RPMI7951 (cell line): ENCODE measurements around the gene SEC11A. TPM values are rescaled to one million over a fixed set of nuclear protein-coding genes. Genes with fewer than 3 reads are reported as not detected.
"Not testable (repeated sequence)": the region's sequence is repeated elsewhere in the genome, so short reads cannot be mapped to it uniquely, and the experiment has no call there.

Source experiments
- DNase-seq: peaks from one replicate; pipeline ENCODE4 v3.0.0-alpha.2; 2012; ENCODE audit warnings: low read depth
- total RNA-seq: library from RNA; depleted of rRNA; stranded (reverse); fragments of >200 nt; shearing (Covaris generic); gene quantifications from 2 replicates; pipeline ENCODE4 v1.2.3, GENCODE V29; 2014

Gene SEC11A
- total RNA-seq, 1 experiment from 2014 or later = 257 TPM

DNA sequence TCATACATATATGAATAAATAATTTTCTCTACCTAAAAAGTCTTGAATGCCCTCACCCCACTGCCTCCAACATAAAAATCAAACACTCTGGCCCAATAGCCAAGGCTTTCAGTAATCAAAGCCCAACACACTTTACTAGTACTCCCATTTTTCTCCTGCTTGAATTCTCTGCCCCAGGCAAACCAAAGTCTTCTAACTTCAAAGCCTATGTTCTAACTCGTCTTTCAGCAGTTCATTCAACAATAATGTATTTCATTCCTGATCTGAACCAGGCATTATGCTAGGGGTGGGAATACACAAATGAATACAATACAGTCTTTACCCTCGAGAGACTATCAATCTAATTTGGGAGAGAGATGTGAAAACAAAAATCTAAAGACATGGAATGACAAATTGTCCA is 21.1 kb upstream of the SEC11A start:
- peak; percentile 25 for DNase-seq

DNA sequence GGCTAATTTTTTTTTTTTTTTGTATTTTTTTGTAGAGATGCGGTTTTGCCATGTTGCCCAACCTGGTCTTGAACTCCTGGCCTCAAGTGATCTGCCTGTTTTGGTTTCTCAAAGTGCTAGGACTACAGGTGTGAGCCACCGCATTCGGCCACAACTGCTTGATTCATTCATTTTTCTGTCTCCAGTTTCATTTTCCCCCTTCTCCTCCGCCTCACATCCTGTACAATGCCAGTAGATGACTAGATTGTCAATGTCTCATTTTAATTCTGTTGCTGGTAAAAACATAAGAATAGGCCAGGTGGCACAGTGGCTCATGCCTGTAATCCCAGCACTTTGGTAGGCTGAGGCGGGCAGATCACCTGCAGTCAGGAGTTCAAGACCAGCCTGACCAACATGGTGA is 20.4 kb upstream of the SEC11A start:
- no peak for DNase-seq

DNA sequence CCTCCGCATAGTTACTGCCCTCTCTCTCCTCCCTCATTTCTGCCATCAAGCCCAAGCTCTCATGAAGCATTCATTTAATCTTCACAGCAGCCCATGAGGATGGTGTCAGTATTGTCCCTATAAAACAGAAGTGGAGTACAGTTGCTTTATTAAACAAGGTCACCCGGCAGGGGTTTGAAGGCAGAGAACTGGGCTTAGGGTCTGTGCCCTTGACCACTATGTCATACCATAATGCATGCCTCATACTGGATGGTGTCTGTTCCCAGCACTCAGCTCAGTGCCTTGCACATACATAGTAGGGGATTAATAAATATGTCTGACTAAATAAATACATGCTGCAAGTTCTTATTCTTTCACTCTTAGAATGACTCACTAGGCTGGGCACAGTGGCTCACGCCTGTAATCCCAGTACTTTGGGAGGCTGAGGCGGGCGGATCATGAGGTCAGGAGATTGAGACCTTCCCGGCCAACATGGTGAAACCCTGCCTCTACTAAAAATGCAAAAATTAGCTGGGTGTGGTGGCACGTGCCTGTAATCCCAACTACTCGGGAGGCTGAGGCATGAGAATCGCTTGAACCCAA is 19.6 kb upstream of the SEC11A start:
- DNase-seq = not testable (repeated sequence)

DNA sequence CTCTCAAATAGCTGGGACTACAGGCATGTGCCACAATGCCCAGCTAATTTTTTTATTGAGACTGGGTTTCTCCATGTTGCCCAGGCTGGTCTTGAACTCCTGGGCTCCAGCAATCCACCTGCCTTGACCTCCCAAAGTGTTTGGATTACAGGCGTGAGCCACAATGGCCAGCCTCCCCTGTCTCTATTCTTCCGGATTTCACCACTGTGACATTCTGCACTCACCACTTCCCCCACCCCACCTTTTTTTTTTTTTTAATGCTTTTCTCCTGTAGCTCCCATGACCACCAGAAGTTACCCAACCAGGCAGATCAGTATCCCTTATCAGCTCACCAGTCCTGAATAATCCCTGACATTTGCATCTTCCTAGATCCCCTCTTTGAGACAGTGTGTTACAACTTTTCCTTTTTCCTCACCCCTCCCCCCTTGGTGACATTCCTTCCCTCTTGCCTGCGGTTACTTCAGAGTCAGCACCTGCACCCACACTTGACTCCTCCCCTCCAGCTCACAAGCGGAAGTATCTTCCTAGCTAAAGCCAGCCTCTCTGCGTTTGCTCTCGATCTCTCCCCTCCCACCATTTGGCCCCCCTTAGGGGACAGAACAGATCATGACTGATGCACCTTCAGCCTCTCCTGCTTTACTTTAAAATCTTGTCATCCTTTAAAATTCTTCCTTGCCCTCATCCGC is 19.0 kb upstream of the SEC11A start:
- DNase-seq = peak; percentile 40

DNA sequence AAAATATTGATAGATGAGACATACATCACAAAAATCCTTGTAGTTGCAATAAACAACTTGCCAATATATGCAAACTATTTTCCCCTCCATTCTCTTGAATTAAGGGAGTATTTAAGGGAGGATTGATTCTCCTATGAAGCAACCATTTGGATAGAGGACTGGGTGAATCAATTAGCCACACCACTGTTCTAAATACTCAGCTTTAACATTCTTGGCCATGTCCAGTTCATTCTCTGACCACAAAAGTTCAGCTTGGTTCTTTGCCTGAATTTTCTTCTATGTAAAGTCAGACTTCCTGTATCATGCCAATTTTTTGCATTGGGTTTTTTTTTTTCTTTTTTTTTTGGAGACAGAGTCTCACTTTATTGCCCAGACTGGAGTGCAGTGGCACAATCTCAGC is 15.8 kb upstream of the SEC11A start:
- DNase-seq = peak; percentile 64

DNA sequence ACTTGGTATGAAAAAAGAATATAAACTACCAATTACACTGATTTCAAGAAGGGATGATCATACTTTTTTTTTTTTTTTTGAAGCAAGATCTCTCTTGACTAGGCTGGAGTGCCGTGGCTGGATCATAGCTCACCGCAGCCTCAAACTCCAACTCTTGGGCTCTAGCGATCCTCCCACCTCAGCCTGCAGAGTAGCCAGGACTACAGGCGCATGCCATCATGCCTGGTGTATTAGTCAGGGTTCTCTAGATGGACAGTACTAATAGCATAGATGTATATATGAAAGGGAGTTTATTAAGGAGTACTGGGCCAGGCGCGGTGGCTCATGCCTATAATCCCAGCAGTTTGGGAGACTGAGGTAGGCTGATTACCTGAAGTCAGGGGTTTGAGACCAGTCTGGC is 11.5 kb upstream of the SEC11A start:
- no peak for DNase-seq

DNA sequence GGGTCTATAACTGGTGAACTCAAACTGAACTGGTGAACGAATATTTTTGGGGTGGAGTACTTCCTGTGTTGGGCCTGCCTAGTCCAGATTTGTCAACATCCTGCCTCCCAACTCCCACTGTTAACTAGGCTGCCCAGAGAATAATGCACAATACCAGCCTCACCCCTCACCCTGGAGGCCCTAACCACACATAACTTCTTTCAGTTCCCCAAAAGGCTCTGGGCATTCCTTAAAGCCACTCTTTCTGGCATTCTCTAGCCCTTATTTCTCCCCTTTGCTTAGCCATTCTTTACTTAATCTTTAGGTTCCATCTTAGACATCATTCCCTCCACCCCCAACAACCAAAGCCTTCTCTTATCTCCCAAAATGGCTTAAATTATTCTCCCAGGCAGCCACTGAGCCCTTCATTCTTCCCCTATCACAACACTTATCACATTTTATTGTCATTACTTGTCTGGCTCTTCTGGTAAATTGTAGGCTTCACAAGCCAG is 9.1 kb upstream of the SEC11A start:
- DNase-seq = peak; percentile 37

DNA sequence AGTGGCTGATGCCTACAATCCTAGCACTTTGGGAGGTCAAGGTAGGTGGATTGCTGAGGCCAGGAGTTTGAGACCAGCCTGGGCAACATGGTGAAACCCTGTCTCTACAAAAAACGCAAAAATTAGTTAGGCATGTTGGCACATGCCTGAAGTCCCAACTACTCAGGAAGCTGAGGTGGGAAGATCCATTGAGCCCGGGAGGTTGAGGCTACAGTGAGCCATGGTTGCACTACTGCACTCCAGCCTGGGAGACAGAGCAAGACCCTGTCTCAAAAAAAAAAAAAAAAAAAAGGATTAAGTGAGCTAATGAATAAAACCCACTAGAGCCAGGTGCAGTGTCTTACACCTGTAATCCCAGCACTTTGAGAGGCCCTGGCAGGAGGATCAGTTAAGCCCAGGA is 6.7 kb upstream of the SEC11A start:
- no peak for DNase-seq

DNA sequence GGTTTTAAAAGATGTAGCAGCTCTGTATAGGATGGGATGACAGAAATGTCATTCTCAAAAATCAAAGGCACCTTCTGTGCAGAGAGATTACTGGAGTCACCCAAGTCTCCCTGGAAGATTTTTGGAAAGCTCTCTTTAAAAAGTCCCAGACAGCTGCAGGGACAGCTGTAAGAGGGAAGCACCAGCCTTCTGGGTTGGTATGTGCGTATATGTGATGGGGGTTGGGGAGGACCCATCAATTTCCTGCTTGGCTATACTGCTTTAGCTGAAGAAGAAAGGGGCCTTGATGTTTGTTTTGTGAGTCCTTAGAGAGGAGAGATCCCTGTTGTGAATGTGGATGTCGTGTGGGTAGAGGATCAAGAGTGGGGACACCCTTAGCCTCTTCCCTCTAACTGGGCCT is 5.4 kb upstream of the SEC11A start:
- no peak for DNase-seq

DNA sequence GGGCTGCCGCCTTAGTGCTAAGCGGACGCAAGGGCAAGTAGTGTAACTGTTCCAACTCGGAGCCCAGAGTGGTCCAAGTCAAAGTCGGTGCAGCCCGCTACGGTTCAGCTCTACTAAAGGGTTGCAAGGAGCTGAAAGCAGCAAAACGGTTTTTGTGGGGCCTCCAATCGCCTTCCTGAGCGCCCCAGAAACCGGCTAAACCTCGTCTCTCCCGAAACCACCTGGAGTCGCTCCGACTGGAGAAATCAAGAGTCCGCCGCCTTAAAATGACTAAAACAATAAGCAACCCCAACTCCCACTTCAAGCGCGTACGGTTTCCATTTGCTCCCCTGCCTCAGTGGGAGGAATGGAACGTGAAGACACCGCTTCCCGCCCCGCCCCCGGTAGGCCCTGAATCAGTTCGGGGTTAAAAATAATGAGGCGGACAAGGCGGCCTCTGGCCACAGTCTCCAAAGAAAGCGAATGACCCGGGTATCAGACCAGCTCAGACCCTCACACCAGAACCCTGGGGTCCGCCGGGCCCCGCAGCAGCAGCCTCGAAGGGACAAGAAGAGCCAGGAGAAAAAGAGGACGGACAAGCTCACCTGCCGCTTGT is 401 bp downstream of the SEC11A start:
- DNase-seq = peak; percentile 35

DNA sequence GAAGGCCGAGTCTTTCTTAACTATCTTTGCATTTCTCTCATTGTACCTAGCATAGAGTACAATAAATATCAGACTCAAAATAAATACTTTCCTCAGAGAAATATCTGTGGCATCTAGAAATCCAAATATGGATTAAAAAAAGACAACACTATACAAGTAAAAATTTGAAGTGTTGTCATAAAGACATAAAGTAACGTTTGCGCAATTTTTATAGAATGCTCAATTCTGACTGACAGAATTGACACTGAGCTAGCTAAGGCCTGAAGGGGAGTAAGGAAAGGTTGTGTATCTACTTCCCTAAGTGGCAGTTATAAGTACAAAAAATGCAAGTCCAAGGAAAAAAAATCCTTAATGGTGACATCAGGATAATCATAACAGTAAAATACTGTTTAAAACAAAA is 1.1 kb downstream of the SEC11A start:
- DNase-seq = no peak

DNA sequence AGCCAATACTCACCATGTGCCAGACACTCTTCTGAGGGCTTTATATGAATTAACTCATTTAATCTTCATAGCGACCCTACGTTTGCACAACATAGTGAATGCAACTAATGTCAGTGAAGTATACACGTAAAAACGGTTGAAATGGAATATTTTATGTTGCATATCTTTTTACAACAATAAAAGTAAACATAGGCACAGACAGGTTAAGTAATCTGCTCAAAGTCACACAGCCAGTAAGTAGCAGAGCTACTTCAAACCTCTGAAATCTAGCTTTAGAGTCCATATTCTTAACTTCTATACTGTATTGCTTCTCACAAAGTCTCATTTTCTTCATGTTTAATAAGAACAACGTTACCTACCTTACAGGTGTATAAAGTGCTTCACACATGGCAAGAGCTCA is 1.6 kb downstream of the SEC11A start:
- no peak for DNase-seq

DNA sequence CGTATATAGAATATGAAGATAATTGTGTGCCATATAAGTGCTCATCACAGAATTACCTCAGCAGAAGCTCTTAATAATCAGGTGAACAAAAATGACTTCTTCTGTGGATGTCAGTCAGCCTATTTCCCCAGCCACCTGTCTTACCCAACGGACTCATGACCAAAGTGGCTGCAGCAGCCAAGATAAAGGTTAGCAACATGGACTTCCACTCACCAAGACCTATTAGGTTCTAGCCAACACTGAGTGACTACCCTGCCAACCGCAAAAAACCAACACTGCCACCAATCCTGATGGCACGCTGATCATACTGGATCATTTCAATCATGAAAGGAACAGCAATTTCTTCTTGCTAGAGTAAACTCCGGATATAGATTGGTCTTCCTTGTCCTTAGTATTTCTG is 12.1 kb downstream of the SEC11A start:
- DNase-seq = no peak

DNA sequence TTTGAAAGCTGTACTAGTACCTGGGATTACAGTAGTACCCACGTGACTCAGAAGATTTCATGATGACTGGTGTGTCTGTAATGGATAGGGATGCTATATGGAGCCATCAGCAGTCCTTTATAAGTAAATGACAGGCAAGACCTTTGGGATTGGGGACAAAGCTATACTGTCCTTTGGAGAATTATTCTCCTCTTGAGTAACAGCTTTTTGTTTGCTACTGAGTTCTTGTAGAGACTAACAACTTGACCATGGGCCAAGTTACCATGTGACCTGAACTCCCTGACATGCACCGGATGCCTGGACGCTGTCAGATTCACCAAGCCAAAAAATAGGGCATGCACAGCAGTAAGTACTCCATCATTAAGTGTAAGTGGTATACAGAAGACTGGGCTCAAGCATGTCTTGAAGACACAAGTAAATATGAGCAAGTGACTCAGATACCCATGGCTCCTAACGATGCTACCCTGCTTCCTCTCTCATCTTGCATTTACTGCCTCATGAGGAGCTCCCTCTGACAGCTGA is 12.9 kb downstream of the SEC11A start:
- peak; percentile 41 for DNase-seq

DNA sequence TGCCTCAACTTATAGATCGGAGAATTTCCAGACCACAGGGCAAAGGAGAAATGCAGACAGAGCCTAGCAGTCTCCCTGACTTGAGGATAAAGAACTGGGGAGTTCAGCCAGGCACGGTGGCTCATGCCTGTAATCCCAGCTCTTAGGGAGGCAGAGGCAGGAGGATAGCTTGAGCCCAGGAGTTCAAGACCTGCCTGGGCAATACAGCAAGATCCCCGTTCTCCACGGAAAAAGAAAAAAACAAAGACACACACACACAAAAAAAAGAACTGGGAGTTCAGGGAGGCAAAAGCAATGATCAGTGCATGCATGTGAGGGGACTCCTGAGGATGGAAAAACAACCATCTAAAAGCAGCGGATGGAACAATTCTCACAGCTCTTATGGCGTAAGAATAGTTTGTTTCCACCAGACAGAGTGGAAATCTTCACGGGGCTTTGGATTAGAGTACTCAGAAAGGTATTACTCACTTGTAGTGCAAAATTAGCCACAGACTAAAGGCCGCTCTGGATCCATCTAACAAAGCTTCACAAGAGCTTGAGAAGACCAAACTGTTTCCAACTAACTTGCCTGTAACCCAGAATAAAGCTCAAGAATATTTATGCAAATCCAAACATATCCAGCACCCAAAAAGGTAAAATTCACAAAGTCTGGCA is 16.3 kb downstream of the SEC11A start:
- DNase-seq = no peak

DNA sequence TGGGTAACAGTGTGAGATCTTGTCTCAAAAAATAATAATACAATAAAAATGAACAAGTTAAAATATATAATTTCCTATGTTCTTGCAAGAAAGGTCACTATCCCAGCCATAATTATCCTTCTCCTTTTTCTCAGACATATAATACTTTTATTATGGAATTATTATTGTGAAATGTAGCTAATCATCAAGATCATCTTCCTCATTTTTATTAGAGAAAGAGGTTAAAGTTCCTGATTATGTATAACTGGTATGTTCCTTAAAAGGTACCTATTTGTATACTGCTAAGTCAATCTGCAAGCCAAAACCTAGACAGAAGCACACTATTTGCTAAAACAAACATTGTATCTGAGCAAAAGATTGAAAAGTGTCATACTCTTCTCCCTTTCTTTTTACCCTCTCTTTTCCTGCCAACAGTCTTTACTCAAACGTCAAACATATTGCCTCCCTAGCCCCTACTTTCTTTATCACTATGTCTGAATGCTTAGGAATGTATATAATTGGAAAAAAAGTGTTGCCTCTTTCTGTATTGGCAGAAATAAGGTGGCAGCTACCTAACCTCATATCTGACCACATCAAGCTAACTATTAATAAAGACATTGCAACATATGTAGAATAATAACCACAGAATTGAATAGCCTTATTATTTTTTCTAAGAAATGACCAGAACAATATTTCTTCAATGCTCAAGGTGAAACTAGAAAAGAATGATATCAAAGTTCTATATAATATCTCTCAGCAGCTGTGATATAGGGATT is 18.5 kb downstream of the SEC11A start:
- DNase-seq = no peak

DNA sequence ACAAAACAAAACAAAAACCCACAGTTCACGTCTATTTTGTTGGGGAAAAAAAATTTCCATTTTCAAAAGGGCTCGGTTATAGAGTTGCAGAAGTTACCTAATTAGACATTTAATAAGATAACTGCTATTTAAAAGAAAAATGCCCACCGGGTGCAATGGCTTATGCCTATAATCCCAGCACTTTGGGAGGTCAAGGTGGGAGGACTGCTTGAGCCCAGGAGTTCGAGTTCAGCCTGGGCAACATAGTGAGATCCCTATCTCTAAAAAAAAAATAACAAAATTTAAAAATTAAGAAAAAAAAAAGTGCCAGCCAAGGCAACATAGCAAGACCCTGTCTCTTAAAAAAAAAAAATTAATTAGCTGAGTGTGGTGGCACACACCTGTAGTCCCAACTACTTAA is 19.2 kb downstream of the SEC11A start:
- no peak for DNase-seq

DNA sequence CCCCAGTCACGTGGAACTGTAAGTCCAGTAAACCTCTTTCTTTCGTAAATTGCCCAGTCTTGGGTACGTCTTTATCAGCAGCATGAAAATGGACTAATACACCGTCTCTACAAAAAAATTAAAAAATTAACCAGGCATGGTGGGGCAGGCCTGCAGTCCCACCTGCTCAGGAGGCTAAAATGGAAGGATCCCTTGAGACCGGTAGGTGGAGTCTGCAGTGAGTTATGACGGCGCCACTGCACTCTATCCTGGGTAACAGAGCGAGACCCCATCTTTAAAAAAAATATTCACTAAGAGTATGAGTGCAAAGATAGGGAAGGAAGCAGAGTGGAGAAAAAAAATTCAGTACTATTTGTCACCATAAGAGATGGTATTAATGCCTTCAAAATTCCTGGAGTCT is 25.6 kb downstream of the SEC11A start:
- no peak for DNase-seq

DNA sequence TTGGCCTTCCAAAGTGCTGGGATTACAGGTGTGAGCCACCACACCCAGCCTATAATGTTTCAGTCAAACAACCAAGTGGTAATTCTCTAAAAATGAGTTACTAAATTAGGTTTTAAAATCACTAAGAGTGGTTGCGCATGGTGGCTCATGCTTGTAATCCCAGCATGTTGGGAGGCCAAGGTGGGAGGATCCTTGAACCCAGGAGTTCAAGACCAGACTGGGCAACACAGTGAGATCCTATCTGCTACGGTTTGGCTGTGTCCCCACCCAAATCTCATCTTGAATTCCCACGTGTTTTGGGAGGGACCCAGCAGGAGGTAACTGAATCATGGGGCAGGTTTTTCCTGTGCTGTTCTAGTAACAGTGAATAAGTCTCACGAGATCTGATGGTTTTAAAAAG is 26.1 kb downstream of the SEC11A start:
- no peak for DNase-seq

DNA sequence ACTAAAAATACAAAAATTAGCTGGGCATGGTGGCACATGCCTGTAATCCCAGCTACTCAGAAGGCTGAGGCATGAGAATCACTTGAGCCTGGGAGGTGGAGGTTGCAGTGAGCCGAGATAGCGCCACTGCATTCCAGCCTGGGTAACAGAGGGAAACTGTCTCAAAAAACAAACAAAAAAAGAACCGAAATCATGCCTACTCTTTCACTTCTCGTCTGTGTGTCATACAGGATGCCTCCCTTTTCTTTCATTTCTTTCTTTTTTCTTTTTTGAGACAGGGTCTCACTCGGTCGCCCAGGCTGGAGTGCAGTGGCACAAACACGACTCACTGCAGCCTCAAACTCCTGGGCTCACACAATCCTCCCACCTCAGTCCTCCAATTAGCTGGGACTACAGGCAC is 29.5 kb downstream of the SEC11A start:
- not testable (repeated sequence) for DNase-seq

DNA sequence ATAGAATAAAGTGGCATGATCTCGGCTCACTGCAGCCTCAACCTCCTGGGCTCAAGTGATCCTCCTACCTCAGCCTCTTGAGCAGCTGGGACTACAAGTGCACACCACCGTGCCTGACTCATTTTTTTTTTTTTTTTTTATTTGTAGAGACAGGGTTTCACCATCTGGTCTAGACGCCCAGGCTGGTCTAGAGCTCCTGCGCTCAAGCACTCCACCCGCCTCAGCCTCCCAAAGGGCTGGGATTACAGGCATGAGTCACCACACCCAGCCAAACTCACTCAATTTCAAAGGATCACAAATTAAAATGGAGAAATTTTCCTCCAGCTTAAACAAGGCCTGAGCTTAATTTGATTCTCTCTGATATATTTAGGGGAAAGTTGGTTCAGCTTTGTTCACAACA is 30.6 kb downstream of the SEC11A start:
- DNase-seq = peak; percentile 94

DNA sequence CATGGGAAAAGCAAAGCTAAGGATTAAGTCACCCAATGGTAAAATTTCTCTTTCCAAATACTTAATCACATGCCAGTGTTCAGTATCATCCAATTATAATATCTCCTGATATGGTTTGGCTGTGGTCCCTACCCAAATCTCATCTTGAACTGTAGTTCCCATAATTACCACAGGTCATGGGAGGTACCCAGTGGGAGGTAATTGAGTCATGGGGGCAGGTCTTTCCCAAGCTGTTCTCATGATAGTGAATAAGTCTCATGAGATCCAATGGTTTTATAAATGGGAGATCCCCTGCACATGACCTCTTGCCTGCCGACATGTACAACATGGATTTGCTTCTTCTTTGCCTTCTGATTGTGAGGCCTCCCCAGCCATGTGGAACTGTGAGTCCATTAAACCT is 31.8 kb downstream of the SEC11A start:
- DNase-seq = peak; percentile 37
